Measurements from ENCODE around the gene WDR73.

- TF ChIP-seq POLR2A (IDR thresholded peaks at IDR 0.05; ENCODE audit: low read depth, low read length) (no peak), POLR2AphosphoS5 (IDR thresholded peaks at IDR 0.05; ENCODE audit: low read depth, low read length) (no peak), TAF1 (IDR thresholded peaks at IDR 0.05; ENCODE audit: borderline replicate concordance, low read depth, low read length) (no peak)
These were observed 49.1 kb downstream of the WDR73 start for GRCh38 chr15:84604826-84605553.

Measured in GM12892 (cell line).